ENCODE data around the gene HOXB5.

HOXB5 gene

GRCh38 chr17:48605991-48606891, 12.7 kb upstream of the HOXB5 start:
- Histone ChIP-seq H4K91ac (ENCODE audit: low read depth, low read length, poor library complexity) (no peak overlapping the region), H3K9ac (ENCODE audit: low read depth, low read length, poor library complexity) (no peak overlapping the region), H2BK5ac (ENCODE audit: low read length) (no peak overlapping the region), H3K23ac (ENCODE audit: low read depth, low read length, poor library complexity) (no peak overlapping the region), H3K18ac (ENCODE audit: low read length) (no peak overlapping the region), H4K8ac (ENCODE audit: low read depth, low read length) (no peak overlapping the region), H2BK12ac (ENCODE audit: low read length) (no peak overlapping the region), H3K36me3 (replicated peaks in 1 of 2; ENCODE audit: control insufficient read depth in 2 of 2, insufficient read depth in 2 of 2, low read length in 2 of 2) (no peaks in the 10 kb centered on the region), H2AFZ (ENCODE audit: low read length) (no peak overlapping the region), H2BK120ac (ENCODE audit: low read depth, low read length) (no peak overlapping the region), H3K4me1 (ENCODE audit: control insufficient read depth in 2 of 2, insufficient read depth in 1 of 2, low read depth in 1 of 2, low read length in 2 of 2) (no peaks in the 10 kb centered on the region), H3K79me1 (ENCODE audit: low read depth, low read length) (no peaks in the 10 kb centered on the region), H3K14ac (ENCODE audit: low read length) (no peak overlapping the region), H3K9me3 (replicated peaks in 1 of 2; ENCODE audit: control insufficient read depth in 2 of 2, insufficient read depth in 1 of 2, low read depth in 1 of 2, low read length in 2 of 2) (peaks cover 8 to 14% of the 10 kb centered on the region in 2 donors), H2AK5ac (ENCODE audit: low read depth, low read length) (no peak overlapping the region), H3K4ac (ENCODE audit: low read length) (no peak overlapping the region), H3K4me3 (ENCODE audit: low read length in 2 of 2) (no peak overlapping the region), H2BK15ac (ENCODE audit: low read length) (no peak overlapping the region), H3K27me3 (ENCODE audit: control insufficient read depth in 3 of 3, insufficient read depth in 3 of 3, low read depth in 1 of 3, low read length in 3 of 3) (peaks cover 70 to 99% (median 97%) of the 10 kb centered on the region in 3 experiments), H3K4me2 (ENCODE audit: insufficient read depth, low read length, poor library complexity, severe bottlenecking) (no peak overlapping the region), H3K27ac (replicated peaks; ENCODE audit: low read length) (no peak overlapping the region)
- no CpG with 5 or more reads among the region's 41 CpGs for WGBS, 2 donors (ENCODE audit: extremely low coverage in 2 of 2, insufficient read length in 2 of 2, insufficient replicate concordance in 1 of 2)
- no peak for DNase-seq (ENCODE audit: low spot score)

GRCh38 chr17:48605409-48605919, 11.9 kb upstream of the HOXB5 start:
- no peak overlapping the region for H3K23ac ChIP-seq (ENCODE audit: low read depth, low read length, poor library complexity)
- no peak overlapping the region for H2BK12ac ChIP-seq (ENCODE audit: low read length)
- H3K9me3 ChIP-seq (replicated peaks in 1 of 2; ENCODE audit: control insufficient read depth in 2 of 2, insufficient read depth in 1 of 2, low read depth in 1 of 2, low read length in 2 of 2) = peaks cover 8 to 12% of the 10 kb centered on the region in 2 donors
- no peak overlapping the region for H3K4ac ChIP-seq (ENCODE audit: low read length)
- no peak overlapping the region for H4K8ac ChIP-seq (ENCODE audit: low read depth, low read length)
- no peak overlapping the region for H2BK5ac ChIP-seq (ENCODE audit: low read length)
- no peaks in the 10 kb centered on the region for H3K36me3 ChIP-seq (replicated peaks in 1 of 2; ENCODE audit: control insufficient read depth in 2 of 2, insufficient read depth in 2 of 2, low read length in 2 of 2)
- no peak for DNase-seq (ENCODE audit: low spot score)
- H3K79me1 ChIP-seq (ENCODE audit: low read depth, low read length) = no peaks in the 10 kb centered on the region
- H4K91ac ChIP-seq (ENCODE audit: low read depth, low read length, poor library complexity) = no peak overlapping the region
- H3K4me3 ChIP-seq (ENCODE audit: low read length in 2 of 2) = no peak overlapping the region
- no peak overlapping the region for H2BK15ac ChIP-seq (ENCODE audit: low read length)
- H2BK120ac ChIP-seq (ENCODE audit: low read depth, low read length) = no peak overlapping the region
- WGBS, 2 donors (ENCODE audit: extremely low coverage in 2 of 2, insufficient read length in 2 of 2, insufficient replicate concordance in 1 of 2) = no CpG with 5 or more reads among the region's 10 CpGs
- no peak overlapping the region for H2AFZ ChIP-seq (ENCODE audit: low read length)
- H3K4me2 ChIP-seq (ENCODE audit: insufficient read depth, low read length, poor library complexity, severe bottlenecking) = no peak overlapping the region
- H3K27me3 ChIP-seq (ENCODE audit: control insufficient read depth in 3 of 3, insufficient read depth in 3 of 3, low read depth in 1 of 3, low read length in 3 of 3) = peaks cover 66 to 99% (median 97%) of the 10 kb centered on the region in 3 experiments
- no peak overlapping the region for H3K27ac ChIP-seq (replicated peaks; ENCODE audit: low read length)
- no peak overlapping the region for H3K9ac ChIP-seq (ENCODE audit: low read depth, low read length, poor library complexity)
- no peak overlapping the region for H3K18ac ChIP-seq (ENCODE audit: low read length)
- no peak overlapping the region for H3K14ac ChIP-seq (ENCODE audit: low read length)
- no peaks in the 10 kb centered on the region for H3K4me1 ChIP-seq (ENCODE audit: control insufficient read depth in 2 of 2, insufficient read depth in 1 of 2, low read depth in 1 of 2, low read length in 2 of 2)
- no peak overlapping the region for H2AK5ac ChIP-seq (ENCODE audit: low read depth, low read length)

GRCh38 chr17:48604770-48605329, 11.3 kb upstream of the HOXB5 start, which contains the start of gene HOXB6:
Gene HOXB6, minus strand, starts transcription at chr17:48604986. Its CDS starts 6,836 bp downstream, at chr17:48598150.
- Histone ChIP-seq H2AK5ac (ENCODE audit: low read depth, low read length) (no peak within 1 kb of the TSS), H3K27me3 (ENCODE audit: control insufficient read depth in 3 of 3, insufficient read depth in 3 of 3, low read depth in 1 of 3, low read length in 3 of 3) (peaks cover 66 to 99% (median 97%) of the 10 kb centered on the region in 3 experiments), H3K14ac (ENCODE audit: low read length) (no peak within 1 kb of the TSS), H4K91ac (ENCODE audit: low read depth, low read length, poor library complexity) (no peak within 1 kb of the TSS), H3K4me3 (ENCODE audit: low read length in 2 of 2) (no peak within 1 kb of the TSS), H3K4ac (ENCODE audit: low read length) (no peak within 1 kb of the TSS), H3K9me3 (replicated peaks in 1 of 2; ENCODE audit: control insufficient read depth in 2 of 2, insufficient read depth in 1 of 2, low read depth in 1 of 2, low read length in 2 of 2) (peaks cover 8 to 9% of the 10 kb centered on the region in 2 donors), H3K79me1 (ENCODE audit: low read depth, low read length) (no peaks in the 10 kb centered on the region), H3K9ac (ENCODE audit: low read depth, low read length, poor library complexity) (no peak within 1 kb of the TSS), H3K27ac (replicated peaks; ENCODE audit: low read length) (no peak within 1 kb of the TSS), H3K23ac (ENCODE audit: low read depth, low read length, poor library complexity) (no peak within 1 kb of the TSS), H2BK15ac (ENCODE audit: low read length) (no peak within 1 kb of the TSS), H2BK120ac (ENCODE audit: low read depth, low read length) (no peak within 1 kb of the TSS), H3K18ac (ENCODE audit: low read length) (no peak within 1 kb of the TSS), H3K36me3 (replicated peaks in 1 of 2; ENCODE audit: control insufficient read depth in 2 of 2, insufficient read depth in 2 of 2, low read length in 2 of 2) (no peaks in the 10 kb centered on the region), H2AFZ (ENCODE audit: low read length) (no peak within 1 kb of the TSS), H3K4me2 (ENCODE audit: insufficient read depth, low read length, poor library complexity, severe bottlenecking) (no peak within 1 kb of the TSS), H3K4me1 (ENCODE audit: control insufficient read depth in 2 of 2, insufficient read depth in 1 of 2, low read depth in 1 of 2, low read length in 2 of 2) (no peaks in the 10 kb centered on the region), H4K8ac (ENCODE audit: low read depth, low read length) (no peak within 1 kb of the TSS), H2BK12ac (ENCODE audit: low read length) (no peak within 1 kb of the TSS), H2BK5ac (ENCODE audit: low read length) (no peak within 1 kb of the TSS)
- no CpG with 5 or more reads among the region's 16 CpGs for WGBS, 2 donors (ENCODE audit: extremely low coverage in 2 of 2, insufficient read length in 2 of 2, insufficient replicate concordance in 1 of 2)
- DNase-seq (ENCODE audit: low spot score) = no peak

Data from neuronal stem cell (in vitro differentiated cells).